GM18505 (cell line): ENCODE results near the gene EBI3.
A peak's percentile ranks its signal among the peaks of the same experiment; 100 is the strongest.
"Not testable (repeated sequence)": the region's sequence is repeated elsewhere in the genome, so short reads cannot be mapped to it uniquely, and the experiment has no call there.

Experiments
- ATAC-seq: cut with Tn5 transposase; IDR thresholded peaks from one replicate; pipeline ENCODE4 v1.9.1; 2021; ENCODE audit not compliant: unreplicated experiment
- POLR2A ChIP-seq: IDR thresholded peaks from 4 replicates; pipeline ENCODE4 v1.6.1; 2011; ENCODE audit warnings: borderline replicate concordance; ENCODE audit not compliant: insufficient read depth, insufficient read length; ENCODE audit errors: extremely low read depth

EBI3 gene

DNA sequence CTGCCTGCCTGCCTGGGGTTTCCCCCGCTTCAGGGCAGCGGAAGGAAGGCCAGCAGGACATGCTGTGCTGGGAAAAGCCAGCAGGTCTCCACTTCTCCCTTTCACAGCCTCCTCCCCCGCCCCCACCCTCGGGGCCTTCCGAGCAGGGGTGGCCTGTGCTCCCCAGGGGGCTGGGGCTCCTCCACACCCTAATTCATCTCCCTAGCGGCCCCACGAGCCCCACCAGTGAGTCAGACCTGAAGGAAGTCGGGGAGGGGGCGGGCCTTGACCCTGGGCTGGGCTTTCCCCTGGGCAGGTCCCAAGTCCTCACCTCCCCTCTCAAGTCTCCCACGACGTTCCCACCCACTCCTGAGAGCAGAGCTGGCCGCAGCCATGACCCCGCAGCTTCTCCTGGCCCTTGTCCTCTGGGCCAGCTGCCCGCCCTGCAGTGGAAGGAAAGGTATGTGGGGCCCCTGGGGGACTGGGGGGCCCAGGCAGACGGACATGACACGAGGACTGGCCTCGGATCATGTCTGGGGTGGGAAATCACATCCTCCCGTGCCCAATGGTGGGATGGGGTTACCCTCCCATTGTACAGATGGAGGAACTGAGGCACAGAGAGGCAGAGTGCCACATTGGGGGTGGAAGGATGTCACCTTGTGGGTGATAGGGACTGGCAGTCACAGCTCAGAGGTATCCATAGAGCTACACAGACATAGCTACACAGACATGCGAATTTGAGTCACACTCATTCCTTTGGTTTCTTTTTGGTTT lies at the start of gene EBI3:
EBI3 (plus strand) TSS at position 345 of the 753 bp plus-strand sequence; CDS start at position 373, 28 bp downstream.
- peak; percentile 49 for ATAC-seq
- TF ChIP-seq POLR2A = peak; percentile 72

DNA sequence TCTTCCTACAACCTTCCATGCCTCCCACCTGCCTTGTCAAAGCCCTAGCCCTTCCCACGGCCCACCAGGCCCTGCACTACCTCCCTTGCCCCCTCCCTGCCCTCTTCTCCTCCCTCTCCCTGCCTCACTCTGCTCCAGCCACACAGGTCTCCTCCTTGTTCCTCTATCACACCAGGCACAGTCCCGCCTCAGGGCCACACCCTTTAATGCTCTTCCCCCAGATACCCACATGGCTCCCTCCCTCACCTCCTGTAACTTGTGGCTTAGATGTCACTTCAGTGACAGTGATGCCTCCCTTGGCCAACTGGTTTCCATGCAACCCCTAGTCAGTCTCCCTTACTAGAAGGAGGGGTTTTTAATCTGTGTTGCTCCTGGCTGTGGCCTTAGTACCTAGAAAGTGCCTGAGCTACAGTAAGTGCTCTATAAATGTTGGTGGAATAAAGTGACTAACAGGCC lies 48.2 kb upstream of the EBI3 start:
- no peak for TF ChIP-seq POLR2A
- no peak for ATAC-seq

DNA sequence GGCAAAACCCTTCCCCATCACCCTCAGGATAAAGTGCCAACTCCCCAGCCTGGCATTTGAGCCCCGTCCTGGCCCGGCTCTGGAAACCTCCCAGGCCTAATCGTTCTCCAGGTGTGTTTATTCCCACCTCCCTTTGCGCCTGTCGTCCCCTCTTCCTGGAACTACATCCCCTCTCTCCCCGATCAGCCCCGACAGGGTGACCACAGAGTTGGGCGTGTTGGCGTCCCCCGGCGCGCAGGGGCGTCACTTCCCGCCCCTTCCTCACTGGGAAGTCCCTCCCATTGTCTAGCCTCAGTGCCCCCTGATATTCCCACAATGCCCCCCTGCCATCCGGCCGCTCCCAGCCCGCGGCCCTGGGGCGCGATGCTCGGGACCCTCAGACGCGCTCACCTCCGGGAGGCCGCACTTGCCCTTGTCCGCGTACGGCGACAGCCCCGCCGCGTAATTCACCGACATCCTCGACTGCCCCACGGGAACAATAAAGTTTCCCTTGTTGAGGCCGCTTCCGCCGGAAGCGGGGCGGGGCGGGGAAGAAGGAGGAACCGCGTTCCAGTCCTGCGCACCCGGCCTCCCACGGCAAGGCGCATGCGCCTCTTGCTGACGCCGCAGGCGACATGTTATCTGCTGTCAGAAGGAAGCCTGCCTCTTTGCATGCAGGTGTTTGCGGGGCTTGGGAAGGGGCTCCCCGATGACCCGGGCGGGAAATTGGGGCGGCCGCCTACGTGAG lies 47.1 kb upstream of the EBI3 start, which contains the start of the genes ANKRD24 and SIRT6:
ANKRD24 (plus strand) TSS at position 606 of the 727 bp plus-strand sequence. CDS start 3,737 bp downstream, outside the sequence.
SIRT6 (minus strand) TSS at position 480 of the 727 bp plus-strand sequence; CDS start at position 456, 24 bp downstream.
- TF ChIP-seq POLR2A = peak; percentile 88
- peak; percentile 68 for ATAC-seq

DNA sequence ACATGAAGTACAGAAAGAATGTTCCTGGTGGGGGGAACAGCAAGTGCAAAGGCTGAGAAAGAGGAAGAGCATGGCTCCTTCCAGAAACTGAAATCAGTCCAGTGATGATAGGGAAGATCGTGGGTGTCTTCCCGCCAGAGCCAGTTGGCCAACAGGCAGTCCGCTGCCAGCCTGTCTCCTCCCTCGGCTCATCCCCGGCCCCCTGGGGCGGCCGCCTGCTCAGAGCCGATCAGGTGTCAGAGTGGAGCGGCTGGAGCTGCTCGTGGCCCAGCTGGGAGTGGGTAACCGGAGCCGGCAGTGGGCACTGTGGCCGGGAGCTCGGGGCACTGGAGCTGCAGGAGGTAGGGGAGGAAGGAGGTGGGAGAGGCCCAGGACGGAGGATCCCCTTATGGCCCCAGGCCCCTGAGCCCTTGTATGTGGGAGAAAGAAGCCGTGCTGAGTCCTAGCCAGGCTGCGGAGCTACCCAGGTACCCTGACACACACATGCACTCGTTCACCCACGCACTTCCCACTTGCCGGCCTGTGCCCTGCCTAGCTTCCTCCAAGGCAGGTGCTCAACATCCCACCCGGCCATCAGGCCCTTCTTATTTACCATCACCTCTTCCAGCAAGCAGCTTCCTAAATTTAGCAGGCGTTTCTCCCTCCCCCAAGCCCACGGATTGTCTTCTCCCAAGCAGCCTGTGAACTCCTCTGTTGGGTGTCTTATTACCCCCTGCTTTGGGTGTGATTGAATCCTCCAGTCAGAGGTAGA lies 45.2 kb upstream of the EBI3 start:
- no peak for TF ChIP-seq POLR2A
- ATAC-seq = no peak

DNA sequence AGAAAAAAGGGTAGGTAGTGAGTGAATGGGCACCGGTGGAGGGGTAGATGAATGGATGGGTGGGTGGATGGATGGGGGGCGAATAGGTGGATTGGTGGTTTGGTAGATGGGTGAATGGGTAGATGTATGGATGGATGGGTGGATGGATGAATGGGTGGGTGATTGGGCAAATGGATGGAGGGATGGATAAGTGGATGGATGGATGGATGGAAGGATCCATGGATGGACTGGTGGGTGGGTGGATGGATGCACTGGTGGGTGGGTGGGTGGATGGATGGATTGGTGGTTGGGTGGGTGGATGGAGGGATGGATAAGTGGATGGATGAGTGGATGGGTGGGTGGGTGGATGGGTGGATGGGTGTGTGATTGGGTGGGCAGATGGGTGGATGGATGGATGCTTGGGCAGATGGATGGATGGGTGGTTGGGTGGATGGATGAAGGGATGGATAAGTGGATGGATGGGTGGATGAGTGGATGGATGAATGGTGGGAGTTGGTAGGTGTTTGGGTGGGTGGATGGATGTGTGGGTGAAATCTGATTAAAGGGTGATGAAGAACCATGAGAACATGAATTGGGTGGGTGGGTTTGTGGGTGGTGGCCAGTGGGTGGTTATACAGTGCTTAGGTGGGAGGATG lies 44.5 kb upstream of the EBI3 start:
- TF ChIP-seq POLR2A = no peak
- no peak for ATAC-seq

DNA sequence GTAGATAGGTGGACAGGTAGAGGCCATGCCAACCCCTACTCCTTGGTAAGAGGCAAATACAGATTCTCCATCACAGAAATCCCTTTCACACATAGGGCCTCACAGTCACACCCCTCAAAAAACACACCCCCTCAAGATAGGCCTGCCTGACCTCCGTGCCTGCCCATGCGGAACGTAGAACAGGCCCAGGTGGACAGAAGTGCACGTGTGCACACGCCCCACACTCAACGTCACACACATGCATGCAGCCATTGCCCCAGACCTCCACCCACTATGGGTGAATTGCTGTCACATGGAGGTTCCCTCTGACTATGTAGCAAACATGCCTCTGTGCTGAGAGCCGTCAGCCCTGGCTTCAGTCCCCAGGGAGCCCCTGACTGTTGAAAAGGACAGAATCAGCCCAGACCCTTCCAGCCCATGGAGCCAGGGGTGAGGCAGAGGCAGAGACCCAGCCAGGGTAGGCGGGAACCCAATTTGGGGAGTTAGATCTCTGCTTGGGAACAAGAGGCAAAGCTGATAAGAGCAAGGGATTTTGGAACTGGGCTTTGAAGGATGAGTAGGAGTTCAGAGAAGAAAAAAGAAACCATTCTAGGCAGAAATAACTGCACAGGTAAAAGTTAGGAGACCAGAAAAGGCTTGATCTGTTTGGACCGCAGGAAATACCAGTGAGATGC lies 43.8 kb upstream of the EBI3 start:
- ATAC-seq = no peak
- no peak for TF ChIP-seq POLR2A

DNA sequence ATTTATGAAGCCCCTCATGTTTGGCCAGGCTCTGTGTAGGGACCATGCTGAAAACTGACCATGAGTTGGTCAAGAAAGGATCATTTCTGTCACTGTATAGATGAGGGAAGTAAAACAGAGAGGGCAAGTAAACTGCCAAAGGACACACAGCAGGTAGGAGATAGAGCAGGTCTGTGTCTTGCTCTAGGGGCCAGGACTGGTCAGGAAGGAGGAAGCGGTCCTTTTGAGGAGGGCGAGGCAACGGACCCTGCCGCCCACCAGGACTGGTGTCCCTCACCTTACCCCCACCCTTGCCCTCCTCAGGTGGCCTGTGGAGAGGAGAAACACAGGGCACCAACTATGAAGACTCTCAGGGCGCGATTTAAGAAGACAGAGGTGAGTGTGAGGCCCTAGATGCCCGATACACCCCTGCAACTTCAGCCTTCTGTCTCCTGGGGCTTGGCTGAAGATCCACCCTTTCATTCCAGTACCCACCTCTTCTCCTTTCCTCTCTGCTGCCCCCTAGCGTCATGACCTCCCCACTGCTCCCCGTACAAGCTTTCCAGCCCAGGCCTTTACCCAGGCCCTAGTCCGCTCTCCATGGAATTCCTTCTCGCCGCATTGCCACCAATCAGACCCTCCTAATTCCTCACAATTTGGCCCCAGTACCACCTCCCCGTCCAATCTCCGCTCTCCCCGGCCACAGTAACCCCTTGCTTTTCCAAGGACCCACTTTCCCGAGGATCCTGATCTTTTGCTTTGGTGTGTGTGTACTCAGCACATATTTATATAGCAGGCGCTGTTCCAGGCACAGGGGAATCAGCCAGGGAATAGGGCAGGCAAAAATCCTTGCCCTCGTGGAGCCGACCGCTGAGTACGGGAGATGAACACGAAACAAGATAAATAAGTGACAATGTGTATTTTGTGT lies 43.0 kb upstream of the EBI3 start:
- TF ChIP-seq POLR2A = no peak
- ATAC-seq = no peak

DNA sequence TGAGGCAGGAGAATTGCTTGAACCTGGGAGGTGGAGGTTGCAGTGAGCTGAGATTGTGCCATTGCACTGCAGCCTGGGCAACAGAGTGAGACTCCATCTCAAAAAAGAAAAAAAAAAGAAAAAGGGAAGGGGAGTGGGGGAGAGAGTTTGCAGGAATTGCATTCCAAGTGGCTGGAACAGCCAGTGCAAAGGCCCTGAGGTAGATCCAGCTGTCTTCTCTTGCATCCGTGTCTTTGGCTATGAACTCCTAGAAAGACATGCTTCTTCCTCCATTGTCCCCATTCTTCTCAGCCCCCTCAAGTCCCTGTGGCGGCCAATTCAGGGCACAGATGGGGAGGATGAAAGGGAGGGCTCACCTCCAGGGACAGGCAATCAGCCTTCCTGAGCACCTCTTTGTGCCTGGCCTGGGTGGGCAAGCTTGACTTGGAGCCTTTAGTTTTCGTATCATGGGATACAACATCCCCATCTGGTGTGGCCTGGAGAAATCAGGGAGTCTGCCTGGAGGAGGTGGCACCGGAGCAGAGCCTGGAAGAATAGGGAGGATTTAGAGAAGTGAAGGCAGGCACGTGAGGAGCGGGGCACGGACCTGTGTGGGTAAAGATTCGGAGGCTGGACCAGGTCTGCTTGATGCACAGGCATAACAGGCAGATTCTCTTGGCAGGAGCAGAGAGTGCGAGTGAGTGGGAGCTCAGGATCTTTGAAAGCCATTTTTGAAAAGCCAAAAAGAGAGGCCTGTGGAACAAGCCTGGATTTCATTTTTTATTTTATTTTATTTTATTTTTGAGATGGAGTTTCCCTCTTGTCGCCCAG lies 41.8 kb upstream of the EBI3 start:
- no peak for ATAC-seq

DNA sequence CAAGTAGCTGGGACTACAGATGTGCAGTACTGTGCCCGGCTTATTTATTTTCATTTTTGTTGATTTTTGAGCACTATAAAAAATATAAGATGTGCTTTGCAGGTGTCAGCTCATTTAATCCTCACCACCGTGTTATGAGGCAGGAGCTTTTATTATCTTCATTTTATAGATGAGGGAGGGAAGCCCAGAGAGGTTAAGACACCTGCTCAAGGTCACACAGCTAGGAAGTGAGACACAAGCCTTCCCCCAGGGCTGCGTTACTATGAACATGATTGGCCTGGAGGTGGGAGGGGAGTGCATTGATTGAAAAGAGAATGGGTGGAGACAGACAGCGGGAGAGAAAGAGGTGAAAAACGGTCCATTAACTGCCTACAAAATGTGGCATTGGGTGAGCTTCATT lies 39.7 kb upstream of the EBI3 start:
- no peak for TF ChIP-seq POLR2A
- no peak for ATAC-seq

More for the DNA sequence above, 41.8 kb upstream of the EBI3 start:
- TF ChIP-seq POLR2A = no peak

DNA sequence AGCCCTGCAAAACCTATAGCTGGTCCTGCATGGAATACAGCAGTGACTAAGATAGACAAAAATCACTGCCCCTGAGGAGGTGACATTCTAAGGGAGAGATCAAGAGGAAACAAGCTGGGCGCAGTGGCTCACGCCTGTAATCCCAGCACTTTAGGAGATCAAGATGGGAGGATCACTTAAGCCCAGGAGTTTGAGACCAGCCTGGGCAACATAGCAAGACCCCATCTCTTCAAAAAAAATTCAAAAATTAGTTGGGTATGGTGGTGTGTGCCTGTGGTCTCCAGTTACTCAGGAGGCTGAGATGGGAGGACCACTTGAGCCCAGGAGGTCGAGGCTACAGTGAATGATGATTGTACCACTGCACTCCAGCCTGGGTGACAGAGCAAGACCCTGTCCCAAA lies 36.8 kb upstream of the EBI3 start:
- ATAC-seq = not testable (repeated sequence)

DNA sequence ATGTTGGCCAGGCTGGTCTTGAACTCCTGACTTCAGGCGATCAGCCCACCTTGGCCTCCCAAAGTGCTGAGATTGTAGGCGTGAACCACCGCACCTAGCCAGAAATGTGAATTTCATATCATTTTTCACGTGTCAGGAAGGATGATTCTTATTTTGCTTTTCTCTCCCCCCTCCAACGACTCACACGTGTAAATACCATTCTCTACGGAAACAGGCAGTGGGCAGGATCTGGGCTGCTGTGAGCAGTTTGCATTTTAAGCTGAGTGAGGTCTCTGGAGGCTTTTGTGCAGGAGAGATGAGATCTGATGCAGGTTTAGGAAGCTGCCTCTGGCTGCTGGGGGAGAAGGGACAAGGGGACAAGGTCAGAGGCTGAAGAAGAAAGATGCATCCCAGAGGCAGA lies 35.0 kb upstream of the EBI3 start:
- ATAC-seq = no peak
- TF ChIP-seq POLR2A = no peak
